A549 (cell line): ENCODE results near the gene FAF1. TPM values are rescaled to one million over a fixed set of nuclear protein-coding genes. Genes with fewer than 3 reads are reported as not detected.

Experiments used
- ATAC-seq, 2 experiments: fragments of 200-7000 bp in 1 of 2; fragments of >200 bp in 1 of 2; cut with Nextera tagmentation in 1 of 2; cut with Tn5 transposase in 1 of 2; 3 replicates each; pipeline versions ENCODE4 v1.8.0 to v1.9.1; 2018 to 2020; ENCODE audit warnings: mild to moderate bottlenecking in 1 of 2, moderate library complexity in 1 of 2
- CTCF ChIA-PET: fragments of 300-600 bp; sonication (Branson Sonifier 250); formaldehyde crosslinking; extraction: SDS; loops from one replicate; lab custom pipeline; 2021; ENCODE audit warnings: antibody characterized with exemption, inconsistent platforms; lab: Yijun Ruan, JAX
- POLR2A ChIA-PET: fragments of 350-600 bp; formaldehyde crosslinking; extraction: SDS; loops from one replicate; lab custom pipeline; 2021; ENCODE audit warnings: antibody characterized with exemption, inconsistent platforms; lab: Yijun Ruan, JAX
- DNase-seq, 2 experiments: peaks; one replicate each; pipeline versions ENCODE4 v3.0.0 to v3.0.0-alpha.2; 2011 to 2016; ENCODE audit warnings: low read depth in 1 of 2, low spot score in 1 of 2
- FAIRE-seq: peaks from 2 replicates; lab custom pipeline; 2011; peaks lifted over from hg19 to GRCh38; lab: Jason Lieb, UNC
- H3K27ac ChIP-seq, 2 experiments: fragments of >200 bp; sonication (Bioruptor Twin); formaldehyde crosslinking; 3 replicates each; pipeline ENCODE4 v1.5.1; 2016 to 2017
- H3K4me1 ChIP-seq: fragments of >200 bp; sonication (Bioruptor Twin); formaldehyde crosslinking; 3 replicates; pipeline ENCODE4 v1.6.1; 2016
- H3K4me2 ChIP-seq: fragments of >200 bp; sonication (Bioruptor Twin); formaldehyde crosslinking; 3 replicates; pipeline ENCODE4 v1.6.1; 2016
- H3K4me3 ChIP-seq: fragments of >200 bp; sonication (Bioruptor Twin); formaldehyde crosslinking; 3 replicates; pipeline ENCODE4 v1.5.1; 2016
- H3K9me3 ChIP-seq: fragments of >200 bp; sonication (Bioruptor Twin); formaldehyde crosslinking; 3 replicates; pipeline ENCODE4 v1.6.1; 2016
- BCL3 ChIP-seq: fragments of >200 bp; sonication (Bioruptor Twin); formaldehyde crosslinking; IDR thresholded peaks from 3 replicates; pipeline ENCODE4 v1.6.1; 2016
- CBX8 ChIP-seq: fragments of 200-600 bp; sonication (generic); IDR thresholded peaks from 2 replicates; pipeline ENCODE4 v1.6.1; 2016
- CHD2 ChIP-seq: fragments of 150-350 bp; IDR thresholded peaks from 2 replicates; pipeline ENCODE4 v1.6.1; 2014; ENCODE audit warnings: low read length; ENCODE audit not compliant: partially characterized antibody
- CHD4 ChIP-seq: fragments of 200-600 bp; sonication (generic); IDR thresholded peaks from 2 replicates; pipeline ENCODE4 v1.6.1; 2016; ENCODE audit warnings: antibody characterized with exemption, mild to moderate bottlenecking, borderline replicate concordance
- E2F6 ChIP-seq: IDR thresholded peaks from 2 replicates; pipeline ENCODE4 v1.6.1; 2012; ENCODE audit warnings: low read depth, borderline replicate concordance
- EP300 ChIP-seq, 2 experiments: fragments of >200 bp; sonication (Bioruptor Twin); formaldehyde crosslinking; IDR thresholded peaks; 2 replicates in 1 of 2; 3 replicates in 1 of 2; pipeline ENCODE4 v1.6.1; 2016 to 2017
- ESRRA ChIP-seq: fragments of 150-350 bp; IDR thresholded peaks from 2 replicates; pipeline ENCODE4 v1.6.1; 2014; ENCODE audit warnings: mild to moderate bottlenecking, low read length, borderline replicate concordance
- FOSB ChIP-seq: fragments of 250-450 bp; sonication (Bioruptor Pico); IDR thresholded peaks from 2 replicates; pipeline ENCODE4 v1.5.0; 2020; ENCODE audit warnings: mild to moderate bottlenecking, moderate library complexity
- HMGXB4 ChIP-seq: fragments of 250-450 bp; sonication (Bioruptor Pico); IDR thresholded peaks from 2 replicates; pipeline ENCODE4 v1.5.0; 2021; ENCODE audit warnings: mild to moderate bottlenecking, moderate library complexity, borderline replicate concordance
- HOXB5 ChIP-seq: fragments of 250-450 bp; sonication (Bioruptor Pico); IDR thresholded peaks from 2 replicates; pipeline ENCODE4 v1.5.0; 2020; ENCODE audit warnings: mild to moderate bottlenecking, moderate library complexity
- KDM1A ChIP-seq: fragments of 200-600 bp; sonication (generic); IDR thresholded peaks from 2 replicates; pipeline ENCODE4 v1.6.1; 2016; ENCODE audit warnings: low read depth, mild to moderate bottlenecking
- MAFK ChIP-seq: fragments of 450-650 bp; IDR thresholded peaks from 2 replicates; pipeline ENCODE4 v1.6.1; 2014; ENCODE audit not compliant: partially characterized antibody
- MYC ChIP-seq: IDR thresholded peaks from 2 replicates; pipeline ENCODE4 v1.6.1; 2012; ENCODE audit warnings: mild to moderate bottlenecking, inconsistent platforms, low read length, improper control_type of control experiment, borderline replicate concordance
- NPAS2 ChIP-seq: fragments of 250-450 bp; sonication (Bioruptor Pico); IDR thresholded peaks from 2 replicates; pipeline ENCODE4 v1.8.0; 2022; ENCODE audit warnings: mild to moderate bottlenecking, moderate library complexity, borderline replicate concordance
- NR3C1 ChIP-seq: fragments of >200 bp; sonication (Bioruptor Twin); formaldehyde crosslinking; IDR thresholded peaks from 3 replicates; pipeline ENCODE4 v1.6.1; 2017
- POLR2AphosphoS2 ChIP-seq: conservative IDR thresholded peaks from 2 replicates; pipeline ENCODE4 v1.6.1; 2012; ENCODE audit warnings: low read length, improper control_type of control experiment, inconsistent platforms
- RFX5 ChIP-seq: fragments of 450-650 bp; IDR thresholded peaks from 2 replicates; pipeline ENCODE4 v1.7.1; 2014; ENCODE audit warnings: antibody characterized with exemption, mild to moderate bottlenecking, moderate library complexity
- TFCP2L1 ChIP-seq: fragments of 250-450 bp; sonication (Bioruptor Pico); IDR thresholded peaks from 2 replicates; pipeline ENCODE4 v1.5.0; 2021; ENCODE audit warnings: mild to moderate bottlenecking
- TP53 ChIP-seq: fragments of 250-450 bp; sonication (Bioruptor Pico); IDR thresholded peaks from 2 replicates; pipeline ENCODE4 v1.5.0; 2021; ENCODE audit warnings: mild to moderate bottlenecking, moderate library complexity
- ZC3H11A ChIP-seq: fragments of 450-650 bp; IDR thresholded peaks from 2 replicates; pipeline ENCODE4 v1.6.1; 2014; ENCODE audit warnings: antibody characterized with exemption, mild to moderate bottlenecking
- ZFP36 ChIP-seq: fragments of 450-650 bp; IDR thresholded peaks from 2 replicates; pipeline ENCODE4 v1.6.1; 2014; ENCODE audit warnings: borderline replicate concordance; ENCODE audit not compliant: partially characterized antibody
- WGBS: methylation state at CpG from one replicate; pipeline ENCODE4 v1.1.6; 2017; ENCODE audit errors: missing lambda C conversion rate; 5-methylcytosine and 5-hydroxymethylcytosine counted together
- polyA plus RNA-seq, 4 experiments: library from polyadenylated mRNA; depleted of rRNA in 3 of 4; stranded (reverse); fragments of >200 nt; fragmentation: RNase III in 1 of 4; extraction: RNeasy Plus Mini Kit Qiagen cat#74134 plus additional on column Dnase treatment in 1 of 4; gene quantifications; 2 replicates in 3 of 4; 3 replicates in 1 of 4; pipeline ENCODE4 v1.2.3, GENCODE V29; 2011 to 2017
- TF ChIP-seq, protein P1 (sequence below): fragments of 200-600 bp; sonication (generic); IDR thresholded peaks from 2 replicates; pipeline ENCODE4 v1.6.1; 2016; ENCODE audit warnings: antibody characterized with exemption, mild to moderate bottlenecking, moderate library complexity

The FAF1 gene
- polyA plus RNA-seq, 2 of the 4 experiments (the other 2 are of a cell fraction) = 31.7 to 46.2 TPM

DNA sequence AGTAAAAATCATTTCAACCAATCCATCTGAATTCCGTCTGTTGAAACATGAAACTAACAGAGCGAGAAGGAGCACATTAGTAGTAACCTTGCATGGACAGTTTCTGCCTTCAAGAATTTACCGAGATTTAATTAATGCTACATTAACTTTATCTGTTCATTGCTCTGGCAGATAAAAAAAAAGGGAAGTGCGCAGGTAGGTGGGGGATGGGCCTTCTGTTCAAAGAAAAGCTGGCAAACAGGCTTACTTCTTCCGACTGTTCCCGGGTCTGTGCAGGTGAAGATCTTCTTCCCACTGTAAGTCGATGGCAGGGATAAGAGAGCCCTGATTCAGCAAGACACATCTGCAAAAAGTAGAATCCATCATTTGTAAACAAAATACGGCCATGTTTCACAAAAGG lies 364.2 kb downstream of the FAF1 start:
- DNase-seq (no peak), FAIRE-seq (no peak), ATAC-seq (no peak)
- Histone ChIP-seq H3K4me1 (no peaks in the 10 kb centered on the region), H3K4me3 (no peak overlapping the region), H3K27ac (no peak overlapping the region), H3K9me3 (no peaks in the 10 kb centered on the region), H3K4me2 (no peak overlapping the region)
- WGBS = 92% methylated on average over 8 of the region's 8 CpGs
- CTCF ChIA-PET = interaction anchor here (0.6 to 0.8 kb wide), 2 partner anchors 9 to 31 kb away, joined by 3 to 6 read pairs; no protein-coding TSS in a partner anchor
- POLR2A ChIA-PET = no interaction called here
- TF ChIP-seq ZC3H11A (no peak), TP53 (no peak), NPAS2 (CRISPR knock-in tag) (no peak), BCL3 (no peak), HOXB5 (CRISPR knock-in tag) (no peak), CHD2 (no peak), CBX8 (no peak)

- Histone ChIP-seq H3K9me3 (no peaks in the 10 kb centered on the region), H3K4me3 (no peak overlapping the region), H3K4me1 (no peaks in the 10 kb centered on the region), H3K4me2 (no peak overlapping the region), H3K27ac (no peak overlapping the region)
- CTCF ChIA-PET = no interaction called here
- FAIRE-seq = no peak
- POLR2A ChIA-PET = no interaction called here
- 93% methylated on average over 2 of the region's 2 CpGs for WGBS
- no peak for DNase-seq
- TF ChIP-seq TFCP2L1 (CRISPR knock-in tag) (no peak), FOSB (CRISPR knock-in tag) (no peak), KDM1A (no peak), BCL3 (no peak), EP300 (IDR thresholded peaks at IDR 0.05) (no peak), ESRRA (no peak), POLR2AphosphoS2 (no peak), HOXB5 (CRISPR knock-in tag) (no peak), NPAS2 (CRISPR knock-in tag) (no peak), RFX5 (no peak), MYC (no peak), MAFK (no peak), ZFP36 (no peak), CHD4 (no peak), NR3C1 (no peak), HMGXB4 (no peak), E2F6 (no peak)
- TF ChIP-seq, protein P1, sequence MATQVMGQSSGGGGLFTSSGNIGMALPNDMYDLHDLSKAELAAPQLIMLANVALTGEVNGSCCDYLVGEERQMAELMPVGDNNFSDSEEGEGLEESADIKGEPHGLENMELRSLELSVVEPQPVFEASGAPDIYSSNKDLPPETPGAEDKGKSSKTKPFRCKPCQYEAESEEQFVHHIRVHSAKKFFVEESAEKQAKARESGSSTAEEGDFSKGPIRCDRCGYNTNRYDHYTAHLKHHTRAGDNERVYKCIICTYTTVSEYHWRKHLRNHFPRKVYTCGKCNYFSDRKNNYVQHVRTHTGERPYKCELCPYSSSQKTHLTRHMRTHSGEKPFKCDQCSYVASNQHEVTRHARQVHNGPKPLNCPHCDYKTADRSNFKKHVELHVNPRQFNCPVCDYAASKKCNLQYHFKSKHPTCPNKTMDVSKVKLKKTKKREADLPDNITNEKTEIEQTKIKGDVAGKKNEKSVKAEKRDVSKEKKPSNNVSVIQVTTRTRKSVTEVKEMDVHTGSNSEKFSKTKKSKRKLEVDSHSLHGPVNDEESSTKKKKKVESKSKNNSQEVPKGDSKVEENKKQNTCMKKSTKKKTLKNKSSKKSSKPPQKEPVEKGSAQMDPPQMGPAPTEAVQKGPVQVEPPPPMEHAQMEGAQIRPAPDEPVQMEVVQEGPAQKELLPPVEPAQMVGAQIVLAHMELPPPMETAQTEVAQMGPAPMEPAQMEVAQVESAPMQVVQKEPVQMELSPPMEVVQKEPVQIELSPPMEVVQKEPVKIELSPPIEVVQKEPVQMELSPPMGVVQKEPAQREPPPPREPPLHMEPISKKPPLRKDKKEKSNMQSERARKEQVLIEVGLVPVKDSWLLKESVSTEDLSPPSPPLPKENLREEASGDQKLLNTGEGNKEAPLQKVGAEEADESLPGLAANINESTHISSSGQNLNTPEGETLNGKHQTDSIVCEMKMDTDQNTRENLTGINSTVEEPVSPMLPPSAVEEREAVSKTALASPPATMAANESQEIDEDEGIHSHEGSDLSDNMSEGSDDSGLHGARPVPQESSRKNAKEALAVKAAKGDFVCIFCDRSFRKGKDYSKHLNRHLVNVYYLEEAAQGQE = no peak
- no peak for ATAC-seq
These were observed 366.6 kb downstream of the FAF1 start for GRCh38 chr1:50593515-50593914.
